HepG2 (cell line): ENCODE data around the gene IL11RA. TPM values are rescaled to one million over a fixed set of nuclear protein-coding genes. Genes with fewer than 3 reads are reported as not detected.
A peak's percentile ranks its signal among the peaks of the same experiment; 100 is the strongest.

Experiments
- BORCS8-MEF2B ChIP-seq: sonication (generic); formaldehyde crosslinking; IDR thresholded peaks from 2 replicates; pipeline ENCODE4 v1.8.0; 2022; ENCODE audit warnings: mild to moderate bottlenecking, missing genetic modification reagents
- CEBPB ChIP-seq: IDR thresholded peaks from 2 replicates; pipeline ENCODE4 v1.6.1; 2011; ENCODE audit warnings: low read depth, low read length, improper control_type of control experiment, borderline replicate concordance
- DRAP1 ChIP-seq: IDR thresholded peaks from 2 replicates; pipeline ENCODE4 v1.6.1; 2016; ENCODE audit warnings: missing genetic modification reagents, missing compliant biosample characterization
- EEA1 ChIP-seq: sonication (generic); formaldehyde crosslinking; IDR thresholded peaks from 2 replicates; pipeline ENCODE4 v1.5.1; 2020; ENCODE audit warnings: mild to moderate bottlenecking, missing genetic modification reagents, borderline replicate concordance
- FLYWCH1 ChIP-seq: sonication (generic); formaldehyde crosslinking; IDR thresholded peaks from 2 replicates; pipeline ENCODE4 v1.8.1; 2023; ENCODE audit warnings: mild to moderate bottlenecking, missing genetic modification reagents
- FOSL1 ChIP-seq: sonication (generic); formaldehyde crosslinking; IDR thresholded peaks from 2 replicates; pipeline ENCODE4 v1.9.0; 2021; ENCODE audit warnings: missing genetic modification reagents, borderline replicate concordance
- HOXA7 ChIP-seq: sonication (generic); formaldehyde crosslinking; IDR thresholded peaks from 2 replicates; pipeline ENCODE4 v1.8.1; 2022; ENCODE audit warnings: mild to moderate bottlenecking, missing genetic modification reagents, moderate library complexity
- NFIC ChIP-seq: IDR thresholded peaks from 2 replicates; pipeline ENCODE4 v1.6.1; 2012; ENCODE audit warnings: mild to moderate bottlenecking, low read length, inconsistent platforms
- PHB2 ChIP-seq: fragments of 450-650 bp; IDR thresholded peaks from 2 replicates; pipeline ENCODE4 v1.6.1; 2018; ENCODE audit not compliant: partially characterized antibody
- PHF21A ChIP-seq: sonication (generic); formaldehyde crosslinking; IDR thresholded peaks from 2 replicates; pipeline ENCODE4 v1.5.0; 2020; ENCODE audit warnings: mild to moderate bottlenecking, missing genetic modification reagents
- PITX1 ChIP-seq: sonication (generic); formaldehyde crosslinking; IDR thresholded peaks from 2 replicates; pipeline ENCODE4 v1.5.1; 2020; ENCODE audit warnings: mild to moderate bottlenecking, missing genetic modification reagents
- POLR2AphosphoS5 ChIP-seq: IDR thresholded peaks from 2 replicates; pipeline ENCODE4 v1.6.1; 2012; ENCODE audit warnings: low read depth, low read length
- PRPF4 ChIP-seq: fragments of 200-400 bp; formaldehyde crosslinking; IDR thresholded peaks from 2 replicates; pipeline ENCODE4 v1.6.1; 2016; ENCODE audit warnings: low read length, low read depth; ENCODE audit not compliant: poor library complexity, severe bottlenecking
- SRSF4 ChIP-seq: fragments of 200-400 bp; formaldehyde crosslinking; IDR thresholded peaks from one replicate; pipeline ENCODE4 v1.6.1; 2018; ENCODE audit warnings: mild to moderate bottlenecking, low read depth, low read length, moderate library complexity; ENCODE audit not compliant: poor library complexity, severe bottlenecking
- TP53 ChIP-seq: sonication (generic); formaldehyde crosslinking; conservative IDR thresholded peaks from 2 replicates; pipeline ENCODE4 v1.4.0; 2020; ENCODE audit warnings: missing genetic modification reagents
- U2AF1 ChIP-seq: fragments of 200-400 bp; formaldehyde crosslinking; optimal IDR thresholded peaks from 2 replicates; pipeline ENCODE3; 2017; ENCODE audit warnings: mild to moderate bottlenecking, low read depth, low read length
- ZFP36 ChIP-seq: fragments of 150-350 bp; IDR thresholded peaks from 2 replicates; pipeline ENCODE4 v1.6.1; 2018; ENCODE audit warnings: borderline replicate concordance, low read length, low read depth; ENCODE audit not compliant: partially characterized antibody
- ZFP36L2 ChIP-seq: sonication (generic); formaldehyde crosslinking; IDR thresholded peaks from 2 replicates; pipeline ENCODE4 v1.4.0; 2020; ENCODE audit warnings: missing genetic modification reagents
- ZNF10 ChIP-seq: sonication (generic); formaldehyde crosslinking; IDR thresholded peaks from 2 replicates; pipeline ENCODE4 v1.4.0; 2020; ENCODE audit warnings: mild to moderate bottlenecking, low read depth, missing genetic modification reagents, borderline replicate concordance
- ZNF124 ChIP-seq: sonication (generic); formaldehyde crosslinking; IDR thresholded peaks from 2 replicates; pipeline ENCODE4 v1.4.0; 2020; ENCODE audit warnings: missing genetic modification reagents
- ZNF296 ChIP-seq: sonication (generic); formaldehyde crosslinking; conservative IDR thresholded peaks from 2 replicates; pipeline ENCODE4 v1.5.0; 2020; ENCODE audit warnings: mild to moderate bottlenecking, missing genetic modification reagents
- ZNF614 ChIP-seq: IDR thresholded peaks from 2 replicates; pipeline ENCODE4 v1.6.1; 2018; ENCODE audit warnings: missing biosample characterization, missing genetic modification reagents, inconsistent platforms, borderline replicate concordance
- polyA plus RNA-seq, 8 experiments: library from polyadenylated mRNA; depleted of rRNA in 3 of 8; stranded (reverse) in 7 of 8; unstranded in 1 of 8; fragments of >200 nt; fragmentation: Illumina TruSeq in 4 of 8; extraction: Trizol in 4 of 8; gene quantifications; 2 replicates each; pipeline versions ENCODE4 v1.2.1 to v1.2.3, GENCODE V29; 2011 to 2016; ENCODE audit warnings: low read depth in 4 of 8, missing spikeins in 1 of 8, mixed read lengths in 1 of 8; ENCODE audit not compliant: insufficient read depth in 1 of 8
- total RNA-seq, 5 experiments: library from RNA; depleted of rRNA; stranded (reverse); fragments of >200 nt; fragmentation: Illumina TruSeq; extraction: Trizol; gene quantifications; 2 replicates each; pipeline ENCODE4 v1.2.3, GENCODE V29; 2016; ENCODE audit warnings: low read depth in 1 of 5
- TF ChIP-seq, protein P1 (sequence below): sonication (generic); formaldehyde crosslinking; IDR thresholded peaks from 2 replicates; pipeline ENCODE4 v1.4.0; 2020; ENCODE audit warnings: missing genetic modification reagents
- TF ChIP-seq, protein P2 (sequence below): sonication (generic); formaldehyde crosslinking; IDR thresholded peaks from 2 replicates; pipeline ENCODE4 v1.4.0; 2020; ENCODE audit warnings: mild to moderate bottlenecking, missing genetic modification reagents
- TF ChIP-seq, protein P3 (sequence below), 2 experiments: sonication (generic) in 1 of 2; formaldehyde crosslinking in 1 of 2; IDR thresholded peaks; 2 replicates each; pipeline versions ENCODE4 v1.4.0 to v1.6.1; 2016 to 2020; ENCODE audit warnings: borderline replicate concordance in 1 of 2, low read depth in 1 of 2, mild to moderate bottlenecking in 1 of 2, missing genetic modification reagents in 1 of 2

The IL11RA gene
- total and polyA plus RNA-seq, 2 of the 13 experiments (the other 11 are each of a cell fraction or from before 2014, with no cell fraction given), result 2.0 to 4.2 TPM

DNA sequence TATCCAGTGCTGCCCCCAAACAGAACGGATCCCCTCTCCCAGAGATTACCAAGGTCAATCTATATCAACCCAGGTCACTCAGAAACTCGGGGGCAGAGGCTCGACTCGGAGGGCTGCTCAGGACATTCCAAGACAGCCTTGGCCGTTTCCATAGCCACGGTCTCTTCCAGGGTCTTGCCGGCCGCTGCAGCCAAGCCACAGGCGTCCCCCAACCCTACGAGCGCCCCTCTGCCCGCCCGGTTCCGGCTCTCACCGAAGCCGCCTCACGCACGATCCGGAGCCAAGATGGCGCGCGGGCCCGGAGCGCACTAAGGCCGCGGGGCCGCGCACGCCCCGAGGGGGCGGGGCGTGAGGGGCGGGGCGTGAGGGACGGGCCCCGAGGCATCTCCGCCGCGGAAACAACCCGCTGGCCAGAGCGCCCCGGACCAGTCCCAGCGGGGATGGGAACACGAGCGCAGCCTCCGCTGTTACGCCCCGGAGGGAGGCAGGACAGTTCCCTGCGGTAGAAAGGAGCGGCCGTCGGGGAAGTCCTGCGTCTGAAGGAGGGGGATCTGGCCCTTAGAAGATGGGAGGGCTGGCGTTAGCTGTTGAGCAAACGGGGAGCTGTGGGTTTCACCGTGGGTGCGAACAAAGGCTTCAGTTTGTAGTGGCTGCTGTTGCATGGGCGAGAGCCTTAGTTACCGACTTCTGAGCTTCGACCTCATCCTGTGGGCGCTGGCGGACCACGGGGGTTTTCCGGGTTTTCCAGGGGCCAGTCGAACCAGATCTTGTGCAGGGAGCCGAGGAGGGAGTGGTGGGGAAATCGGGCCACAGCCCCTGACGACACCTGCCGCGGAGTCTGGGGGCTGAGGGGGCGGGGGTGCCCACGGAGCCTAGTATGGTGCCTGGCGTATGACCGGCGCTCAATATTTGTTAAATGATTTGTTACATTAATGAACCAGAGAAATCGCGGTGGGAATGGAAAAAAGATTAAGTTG lies 39.9 kb upstream of the IL11RA start, which contains the start of gene RPP25L (continued):
- TF ChIP-seq FOSL1 (CRISPR knock-in tag) (no peak), U2AF1 (no peak), SRSF4 (no peak), BORCS8-MEF2B (peak; percentile 49; the same call in 1 of the 2 replicates), FLYWCH1 (CRISPR knock-in tag) (no peak), ZNF10 (CRISPR knock-in tag) (no peak), ZNF614 (CRISPR knock-in tag) (0 out of 2 replicates have a peak, but pooled peaks have one; percentile 17), PHF21A (CRISPR knock-in tag) (no peak; the same call in 1 of the 2 replicates), CEBPB (no peak), ZNF296 (CRISPR knock-in tag) (no peak), DRAP1 (CRISPR knock-in tag) (peak; percentile 72), PITX1 (CRISPR knock-in tag) (0 out of 2 replicates have a peak, but pooled peaks have one; percentile 21), PHB2 (no peak), ZNF124 (CRISPR knock-in tag) (no peak), ZFP36L2 (CRISPR knock-in tag) (no peak), EEA1 (CRISPR knock-in tag) (no peak; the same call in 1 of the 2 replicates), PRPF4 (no peak), TP53 (CRISPR knock-in tag) (no peak), NFIC (no peak), ZFP36 (no peak), HOXA7 (CRISPR knock-in tag) (no peak), POLR2AphosphoS5 (peak; percentile 88)
- TF ChIP-seq, protein P1, sequence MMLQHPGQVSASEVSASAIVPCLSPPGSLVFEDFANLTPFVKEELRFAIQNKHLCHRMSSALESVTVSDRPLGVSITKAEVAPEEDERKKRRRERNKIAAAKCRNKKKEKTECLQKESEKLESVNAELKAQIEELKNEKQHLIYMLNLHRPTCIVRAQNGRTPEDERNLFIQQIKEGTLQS, result no peak
- TF ChIP-seq, protein P2, sequence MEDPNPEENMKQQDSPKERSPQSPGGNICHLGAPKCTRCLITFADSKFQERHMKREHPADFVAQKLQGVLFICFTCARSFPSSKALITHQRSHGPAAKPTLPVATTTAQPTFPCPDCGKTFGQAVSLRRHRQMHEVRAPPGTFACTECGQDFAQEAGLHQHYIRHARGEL, result no peak
- TF ChIP-seq, protein P3, sequence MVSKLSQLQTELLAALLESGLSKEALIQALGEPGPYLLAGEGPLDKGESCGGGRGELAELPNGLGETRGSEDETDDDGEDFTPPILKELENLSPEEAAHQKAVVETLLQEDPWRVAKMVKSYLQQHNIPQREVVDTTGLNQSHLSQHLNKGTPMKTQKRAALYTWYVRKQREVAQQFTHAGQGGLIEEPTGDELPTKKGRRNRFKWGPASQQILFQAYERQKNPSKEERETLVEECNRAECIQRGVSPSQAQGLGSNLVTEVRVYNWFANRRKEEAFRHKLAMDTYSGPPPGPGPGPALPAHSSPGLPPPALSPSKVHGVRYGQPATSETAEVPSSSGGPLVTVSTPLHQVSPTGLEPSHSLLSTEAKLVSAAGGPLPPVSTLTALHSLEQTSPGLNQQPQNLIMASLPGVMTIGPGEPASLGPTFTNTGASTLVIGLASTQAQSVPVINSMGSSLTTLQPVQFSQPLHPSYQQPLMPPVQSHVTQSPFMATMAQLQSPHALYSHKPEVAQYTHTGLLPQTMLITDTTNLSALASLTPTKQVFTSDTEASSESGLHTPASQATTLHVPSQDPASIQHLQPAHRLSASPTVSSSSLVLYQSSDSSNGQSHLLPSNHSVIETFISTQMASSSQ (IDR thresholded peaks at IDR 0.05; ENCODE audit: low read depth), result no peak
- TF ChIP-seq, protein P3 (CRISPR knock-in tag; IDR thresholded peaks at IDR 0.05; ENCODE audit: borderline replicate concordance), result peak; percentile 62
